ENCODE data around the gene POLR2B. TPM values are rescaled to one million over a fixed set of nuclear protein-coding genes. Genes with fewer than 3 reads are reported as not detected.
A peak's percentile ranks its signal among the peaks of the same experiment; 100 is the strongest.

POLR2B gene
- total RNA-seq, 1 donor from 2014 or later, result 112 TPM

GRCh38 chr4:56977321-56978012 lies 1.2 kb upstream of the POLR2B start, which contains the start of gene NOA1:
NOA1 (minus strand) TSS chr4:56977606; CDS start chr4:56977585, 21 bp downstream.
- peaks cover 9% of the 10 kb centered on the region for H3K36me3 ChIP-seq (ENCODE audit: control insufficient read depth, insufficient read depth, low read length)
- no peaks in the 10 kb centered on the region for H3K27me3 ChIP-seq (ENCODE audit: control insufficient read depth, insufficient read depth, low read length)
- peak within 1 kb of the TSS; percentile 95 for H3K4me3 ChIP-seq (ENCODE audit: low read depth, low read length)
- FAIRE-seq (peak; percentile 80), DNase-seq (ENCODE audit: low read depth) (peak; percentile 99)
- TF ChIP-seq, protein P1, sequence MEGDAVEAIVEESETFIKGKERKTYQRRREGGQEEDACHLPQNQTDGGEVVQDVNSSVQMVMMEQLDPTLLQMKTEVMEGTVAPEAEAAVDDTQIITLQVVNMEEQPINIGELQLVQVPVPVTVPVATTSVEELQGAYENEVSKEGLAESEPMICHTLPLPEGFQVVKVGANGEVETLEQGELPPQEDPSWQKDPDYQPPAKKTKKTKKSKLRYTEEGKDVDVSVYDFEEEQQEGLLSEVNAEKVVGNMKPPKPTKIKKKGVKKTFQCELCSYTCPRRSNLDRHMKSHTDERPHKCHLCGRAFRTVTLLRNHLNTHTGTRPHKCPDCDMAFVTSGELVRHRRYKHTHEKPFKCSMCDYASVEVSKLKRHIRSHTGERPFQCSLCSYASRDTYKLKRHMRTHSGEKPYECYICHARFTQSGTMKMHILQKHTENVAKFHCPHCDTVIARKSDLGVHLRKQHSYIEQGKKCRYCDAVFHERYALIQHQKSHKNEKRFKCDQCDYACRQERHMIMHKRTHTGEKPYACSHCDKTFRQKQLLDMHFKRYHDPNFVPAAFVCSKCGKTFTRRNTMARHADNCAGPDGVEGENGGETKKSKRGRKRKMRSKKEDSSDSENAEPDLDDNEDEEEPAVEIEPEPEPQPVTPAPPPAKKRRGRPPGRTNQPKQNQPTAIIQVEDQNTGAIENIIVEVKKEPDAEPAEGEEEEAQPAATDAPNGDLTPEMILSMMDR (IDR thresholded peaks at IDR 0.05; ENCODE audit: insufficient read depth, low read length, severe bottlenecking), result no peak

GRCh38 chr4:56979421-56980072 lies 851 bp downstream of the POLR2B start:
- H3K4me3 ChIP-seq (ENCODE audit: low read depth, low read length), result peak overlapping the region; percentile 95
- H3K27me3 ChIP-seq (ENCODE audit: control insufficient read depth, insufficient read depth, low read length), result no peaks in the 10 kb centered on the region
- DNase-seq (ENCODE audit: low read depth) (peak; percentile 17), FAIRE-seq (no peak)
- TF ChIP-seq, protein P1 (IDR thresholded peaks at IDR 0.05; ENCODE audit: insufficient read depth, low read length, severe bottlenecking), result no peak
- H3K36me3 ChIP-seq (ENCODE audit: control insufficient read depth, insufficient read depth, low read length), result peaks cover 2% of the 10 kb centered on the region

DNA sequence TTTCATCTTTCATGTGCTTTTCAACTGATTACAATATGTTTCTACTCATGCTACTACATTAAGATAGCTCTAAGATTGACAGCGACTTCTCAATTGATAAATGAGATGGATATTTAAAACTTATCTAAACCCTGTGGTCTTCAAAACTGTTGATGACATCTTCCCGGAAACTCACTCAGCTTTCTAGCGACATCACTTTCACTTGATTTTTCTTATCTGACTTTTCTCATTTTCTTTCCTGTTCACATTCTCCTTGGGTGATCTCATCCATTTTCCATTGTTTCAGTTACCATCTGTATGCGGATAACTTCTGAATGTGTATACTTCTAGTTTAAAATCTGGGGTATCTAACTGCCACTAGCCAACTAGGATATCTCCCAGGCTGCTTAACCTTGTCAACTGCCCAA lies 3.1 kb downstream of the POLR2B start:
- H3K36me3 ChIP-seq (ENCODE audit: control insufficient read depth, insufficient read depth, low read length), result peaks cover 2% of the 10 kb centered on the region
- H3K4me3 ChIP-seq (ENCODE audit: low read depth, low read length), result no peak overlapping the region
- no peak for FAIRE-seq
- no peaks in the 10 kb centered on the region for H3K27me3 ChIP-seq (ENCODE audit: control insufficient read depth, insufficient read depth, low read length)
- peak; percentile 29 for DNase-seq (ENCODE audit: low read depth)
- TF ChIP-seq, protein P1 (IDR thresholded peaks at IDR 0.05; ENCODE audit: insufficient read depth, low read length, severe bottlenecking), result no peak

DNA sequence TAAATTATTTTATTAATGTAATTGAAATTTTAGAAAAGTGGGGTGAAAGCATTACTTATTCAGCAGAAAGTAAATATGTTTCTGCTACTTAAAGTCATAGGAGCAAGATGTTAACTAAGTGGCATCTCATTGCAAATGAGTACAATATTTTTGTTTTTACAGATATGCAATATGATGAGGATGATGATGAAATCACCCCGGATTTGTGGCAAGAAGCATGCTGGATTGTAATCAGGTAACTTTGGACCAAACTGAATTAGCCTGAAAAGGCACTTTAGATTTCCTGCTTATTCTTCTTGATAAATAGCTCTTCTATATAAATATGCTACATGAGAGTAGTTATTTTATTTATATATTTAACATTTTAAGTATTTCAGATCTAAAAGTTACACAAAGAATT lies 7.5 kb downstream of the POLR2B start:
- no peak for FAIRE-seq
- TF ChIP-seq, protein P1 (IDR thresholded peaks at IDR 0.05; ENCODE audit: insufficient read depth, low read length, severe bottlenecking), result no peak
- DNase-seq (ENCODE audit: low read depth), result no peak
- no peak overlapping the region for H3K4me3 ChIP-seq (ENCODE audit: low read depth, low read length)
- H3K36me3 ChIP-seq (ENCODE audit: control insufficient read depth, insufficient read depth, low read length), result peaks cover 2% of the 10 kb centered on the region
- H3K27me3 ChIP-seq (ENCODE audit: control insufficient read depth, insufficient read depth, low read length), result no peaks in the 10 kb centered on the region

- TF ChIP-seq, protein P1 (IDR thresholded peaks at IDR 0.05; ENCODE audit: insufficient read depth, low read length, severe bottlenecking), result no peak
- Histone ChIP-seq H3K36me3 (ENCODE audit: control insufficient read depth, insufficient read depth, low read length) (peaks cover 4% of the 10 kb centered on the region), H3K4me3 (ENCODE audit: low read depth, low read length) (no peak overlapping the region), H3K27me3 (ENCODE audit: control insufficient read depth, insufficient read depth, low read length) (no peaks in the 10 kb centered on the region)
- DNase-seq (ENCODE audit: low read depth), result no peak
- no peak for FAIRE-seq
Observed at GRCh38 chr4:56986952-56987351, 8.3 kb downstream of the POLR2B start.
